H9 (cell line): ENCODE measurements around the gene RIOK1. TPM values are rescaled to one million over a fixed set of nuclear protein-coding genes. Genes with fewer than 3 reads are reported as not detected.

Source experiments
- DNase-seq: peaks from one replicate; pipeline ENCODE4 v3.0.0-alpha.2; 2017
- H2AFZ ChIP-seq: one replicate; pipeline ENCODE4 v1.6.1; 2013; ENCODE audit warnings: mild to moderate bottlenecking, low read length, control low read depth, moderate library complexity
- H2AK5ac ChIP-seq: 2 replicates; pipeline ENCODE4 v1.6.1; 2013; ENCODE audit warnings: low read length, control low read depth, mixed read lengths; ENCODE audit not compliant: insufficient read length
- H2BK120ac ChIP-seq: one replicate; pipeline ENCODE4 v1.6.1; 2013; ENCODE audit warnings: low read depth, mild to moderate bottlenecking, low read length, control low read depth, inconsistent platforms; ENCODE audit not compliant: poor library complexity, severe bottlenecking
- H2BK12ac ChIP-seq: 2 replicates; pipeline ENCODE4 v1.6.1; 2013; ENCODE audit warnings: low read length, control low read depth, mixed read lengths, low read depth; ENCODE audit not compliant: insufficient read length
- H2BK15ac ChIP-seq: 2 replicates; pipeline ENCODE4 v1.6.1; 2013; ENCODE audit warnings: low read depth, low read length, control low read depth
- H2BK20ac ChIP-seq: one replicate; pipeline ENCODE4 v1.6.1; 2013; ENCODE audit warnings: low read depth, mild to moderate bottlenecking, low read length, control low read depth, inconsistent platforms; ENCODE audit not compliant: poor library complexity, severe bottlenecking
- H2BK5ac ChIP-seq: 2 replicates; pipeline ENCODE4 v1.6.1; 2013; ENCODE audit warnings: low read length, control low read depth, mixed read lengths; ENCODE audit not compliant: insufficient read length
- H3K14ac ChIP-seq: 2 replicates; pipeline ENCODE4 v1.6.1; 2013; ENCODE audit warnings: low read length, control low read depth; ENCODE audit not compliant: insufficient read depth
- H3K18ac ChIP-seq: 2 replicates; pipeline ENCODE4 v1.6.1; 2013; ENCODE audit warnings: low read depth, mild to moderate bottlenecking, mixed read lengths, low read length, control low read depth; ENCODE audit not compliant: insufficient read length
- H3K23ac ChIP-seq: 2 replicates; pipeline ENCODE4 v1.6.1; 2013; ENCODE audit warnings: low read length, control low read depth, mixed read lengths, low read depth; ENCODE audit not compliant: insufficient read length
- H3K23me2 ChIP-seq: 2 replicates; pipeline ENCODE4 v1.6.1; 2013; ENCODE audit warnings: low read depth, mild to moderate bottlenecking, mixed read lengths, low read length, control low read depth; ENCODE audit not compliant: insufficient read length, poor library complexity, severe bottlenecking
- H3K27ac ChIP-seq: 2 replicates; pipeline ENCODE4 v1.5.1; 2013; ENCODE audit warnings: low read length, control low read depth, mixed read lengths, low read depth; ENCODE audit not compliant: insufficient read length
- H3K27me3 ChIP-seq: 2 replicates; pipeline ENCODE4 v1.6.1; 2013; ENCODE audit warnings: low read length, control low read depth, inconsistent platforms; ENCODE audit not compliant: insufficient read depth
- H3K4ac ChIP-seq: 2 replicates; pipeline ENCODE4 v1.6.1; 2013; ENCODE audit warnings: low read depth, mild to moderate bottlenecking, control low read depth, inconsistent platforms, low read length, moderate library complexity
- H3K4me1 ChIP-seq: 2 replicates; pipeline ENCODE4 v1.6.1; 2013; ENCODE audit warnings: low read length, control low read depth, inconsistent platforms; ENCODE audit not compliant: insufficient read depth
- H3K4me2 ChIP-seq: 2 replicates; pipeline ENCODE4 v1.6.1; 2013; ENCODE audit warnings: low read length, control low read depth, mixed read lengths; ENCODE audit not compliant: insufficient read length, insufficient read depth
- H3K56ac ChIP-seq: 2 replicates; pipeline ENCODE4 v1.6.1; 2013; ENCODE audit warnings: low read depth, mild to moderate bottlenecking, mixed read lengths, low read length, control low read depth; ENCODE audit not compliant: insufficient read length
- H3K79me1 ChIP-seq: 2 replicates; pipeline ENCODE4 v1.6.1; 2013; ENCODE audit warnings: low read depth, mild to moderate bottlenecking, moderate library complexity, low read length, control low read depth, inconsistent platforms; ENCODE audit not compliant: insufficient read depth, poor library complexity, severe bottlenecking
- H3K79me2 ChIP-seq: 2 replicates; pipeline ENCODE4 v1.6.1; 2013; ENCODE audit warnings: low read length, control low read depth, inconsistent platforms; ENCODE audit not compliant: insufficient read depth
- H3K9ac ChIP-seq: 2 replicates; pipeline ENCODE4 v1.6.1; 2013; ENCODE audit warnings: low read length, control low read depth, mixed read lengths; ENCODE audit not compliant: insufficient read length; ENCODE audit errors: extremely low read depth
- H3K9me3 ChIP-seq: one replicate; pipeline ENCODE4 v1.6.1; 2013; ENCODE audit warnings: low read depth, low read length, inconsistent platforms; ENCODE audit not compliant: control insufficient read depth
- H3T11ph ChIP-seq: one replicate; pipeline ENCODE4 v1.6.1; 2013; ENCODE audit warnings: mild to moderate bottlenecking, low read length, control low read depth, inconsistent platforms
- H4K20me1 ChIP-seq: one replicate; pipeline ENCODE4 v1.6.1; 2013; ENCODE audit not compliant: control insufficient read depth, insufficient read length, insufficient read depth
- H4K5ac ChIP-seq: 2 replicates; pipeline ENCODE4 v1.6.1; 2013; ENCODE audit warnings: low read depth, mild to moderate bottlenecking, mixed read lengths, low read length, control low read depth; ENCODE audit not compliant: insufficient read length
- H4K8ac ChIP-seq: replicated peaks from 2 replicates; pipeline ENCODE4 v1.6.1; 2013; ENCODE audit warnings: low read length, control low read depth, mixed read lengths, low read depth; ENCODE audit not compliant: insufficient read length
- H4K91ac ChIP-seq: 2 replicates; pipeline ENCODE4 v1.6.1; 2013; ENCODE audit warnings: low read depth, mild to moderate bottlenecking, moderate library complexity, mixed read lengths, low read length, control low read depth; ENCODE audit not compliant: insufficient read length
- H3K27ac Mint-ChIP-seq, 3 experiments: 2 replicates in 2 of 3; 3 replicates in 1 of 3; pipeline ENCODE4 v1.8.0; 2020 to 2021; ENCODE audit warnings: mixed read lengths in 3 of 3, mild to moderate bottlenecking in 1 of 3, moderate library complexity in 1 of 3
- H3K27me3 Mint-ChIP-seq: 2 replicates; pipeline ENCODE4 v1.8.0; 2021; ENCODE audit warnings: low read depth, mild to moderate bottlenecking, moderate library complexity, mixed read lengths
- H3K36me3 Mint-ChIP-seq, 3 experiments: 2 replicates in 2 of 3; 3 replicates in 1 of 3; pipeline ENCODE4 v1.8.0; 2020 to 2021; ENCODE audit warnings: low read depth in 3 of 3, mixed read lengths in 3 of 3; ENCODE audit not compliant: insufficient read depth in 1 of 3
- H3K4me1 Mint-ChIP-seq, 2 experiments: 2 replicates each; pipeline ENCODE4 v1.8.0; 2020; ENCODE audit warnings: mixed read lengths in 2 of 2
- H3K4me3 Mint-ChIP-seq, 2 experiments: 2 replicates in 1 of 2; 3 replicates in 1 of 2; pipeline ENCODE4 v1.8.0; 2020 to 2021; ENCODE audit warnings: mild to moderate bottlenecking in 2 of 2, mixed read lengths in 2 of 2, moderate library complexity in 1 of 2
- H3K9me3 Mint-ChIP-seq, 2 experiments: 2 replicates in 1 of 2; 3 replicates in 1 of 2; pipeline ENCODE4 v1.8.0; 2020; ENCODE audit warnings: mild to moderate bottlenecking in 2 of 2, mixed read lengths in 2 of 2, moderate library complexity in 1 of 2
- CTCF ChIP-seq: fragments of 200-600 bp; sonication (generic); conservative IDR thresholded peaks from 3 replicates; pipeline ENCODE4 v1.8.0; 2021; ENCODE audit warnings: antibody characterized with exemption, mild to moderate bottlenecking
- WGBS: extraction: QIAGEN DNeasy Blood & Tissue Kit; methylation state at CpG from one replicate; pipeline ENCODE4 v1.1.7; 2013; ENCODE audit warnings: missing lambda C conversion rate, low lambda C conversion rate, mixed read lengths; ENCODE audit not compliant: insufficient read length; ENCODE audit errors: extremely low coverage; 5-methylcytosine and 5-hydroxymethylcytosine counted together
- total RNA-seq: library from RNA; stranded (reverse); gene quantifications from 2 replicates; pipeline ENCODE4 v1.2.1, GENCODE V29; 2021

The RIOK1 gene
- total RNA-seq, 1 experiment from 2014 or later, result 40.0 TPM

- no peak overlapping the region for H2AFZ ChIP-seq
- WGBS, result no CpG with 5 or more reads among the region's 16 CpGs
- no peaks in the 10 kb centered on the region for H3K23me2 ChIP-seq
- H3K36me3 Mint-ChIP-seq, result no peaks in the 10 kb centered on the region; a peak in 2 of 7 replicates
- no peak overlapping the region for H2BK20ac ChIP-seq
- no peak overlapping the region for H2BK120ac ChIP-seq
- no peak overlapping the region for H3K4me2 ChIP-seq
- no peaks in the 10 kb centered on the region for H3K4me1 ChIP-seq
- no peak for DNase-seq
- TF ChIP-seq CTCF, result no peak
- H3K23ac ChIP-seq, result no peak overlapping the region
- no peaks in the 10 kb centered on the region for H3K79me1 ChIP-seq
- no peaks in the 10 kb centered on the region for H3K9me3 ChIP-seq
- no peak overlapping the region for H3K18ac ChIP-seq
- no peak overlapping the region for H3K4ac ChIP-seq
- H3K9me3 Mint-ChIP-seq, result no peaks in the 10 kb centered on the region; a peak in 1 of 5 replicates
- H3T11ph ChIP-seq, result no peak overlapping the region
- no peak overlapping the region for H2AK5ac ChIP-seq
- H3K27me3 Mint-ChIP-seq, result peaks cover 1% of the 10 kb centered on the region; the same call in 1 of the 2 replicates
- no peak overlapping the region for H2BK12ac ChIP-seq
- H3K4me3 Mint-ChIP-seq, result no peak overlapping the region
- H4K91ac ChIP-seq, result no peak overlapping the region
- no peak overlapping the region for H3K14ac ChIP-seq
- H2BK15ac ChIP-seq, result no peak overlapping the region
- no peak overlapping the region for H3K27ac ChIP-seq
- no peaks in the 10 kb centered on the region for H4K20me1 ChIP-seq
- no peak overlapping the region for H2BK5ac ChIP-seq
- no peak overlapping the region for H3K56ac ChIP-seq
- no peaks in the 10 kb centered on the region for H3K27me3 ChIP-seq
- H4K5ac ChIP-seq, result no peak overlapping the region
- H3K27ac Mint-ChIP-seq, result no peak overlapping the region; a peak in 1 of 7 replicates
- peaks cover 7 to 13% of the 10 kb centered on the region in 2 experiments for H3K4me1 Mint-ChIP-seq
- H3K79me2 ChIP-seq, result no peaks in the 10 kb centered on the region
- H4K8ac ChIP-seq, result no peak overlapping the region
- no peak overlapping the region for H3K9ac ChIP-seq
Measured at GRCh38 chr6:7426447-7427169, 37.0 kb downstream of the RIOK1 start.
